Hematopoietic multipotent progenitor cell treated with erythropoietin and hydrocortisone succinate and interleukin-3 and kit ligand, for 8 days (in vitro differentiated cells): ENCODE results near the gene NRCAM.

Source experiments
- DNase-seq: peaks from one replicate; pipeline ENCODE4 v3.0.0-alpha.2; 2015

NRCAM gene

GRCh38 chr7:108236681-108237415, 219.4 kb downstream of the NRCAM start:
- DNase-seq: peak; percentile 5

GRCh38 chr7:108235451-108236061, 220.7 kb downstream of the NRCAM start:
- DNase-seq: peak; percentile 50

GRCh38 chr7:108234971-108235450, 221.2 kb downstream of the NRCAM start:
- peak; percentile 33 for DNase-seq

- DNase-seq: no peak
Measured at GRCh38 chr7:108234281-108234680, 222.0 kb downstream of the NRCAM start.

- no peak for DNase-seq
Measured at GRCh38 chr7:108232076-108232475, 224.2 kb downstream of the NRCAM start.

GRCh38 chr7:108231221-108231620, 225.0 kb downstream of the NRCAM start:
- DNase-seq: no peak

- no peak for DNase-seq
Measured at GRCh38 chr7:108227366-108227765, 228.9 kb downstream of the NRCAM start.

GRCh38 chr7:108226816-108227299, 229.4 kb downstream of the NRCAM start:
- DNase-seq: no peak

GRCh38 chr7:108225531-108226181, 230.6 kb downstream of the NRCAM start:
- DNase-seq: no peak

GRCh38 chr7:108224387-108224786, 231.8 kb downstream of the NRCAM start:
- DNase-seq: no peak

- DNase-seq: no peak
Measured at GRCh38 chr7:108222236-108222892, 233.9 kb downstream of the NRCAM start.

GRCh38 chr7:108211382-108212201, 244.6 kb downstream of the NRCAM start:
- DNase-seq: peak; percentile 56

GRCh38 chr7:108210796-108211195, 245.4 kb downstream of the NRCAM start:
- DNase-seq: no peak

- DNase-seq: no peak
Measured at GRCh38 chr7:108205311-108205710, 250.9 kb downstream of the NRCAM start.

- no peak for DNase-seq
Measured at GRCh38 chr7:108204281-108204796, 251.9 kb downstream of the NRCAM start.

- DNase-seq: no peak
Measured at GRCh38 chr7:108203537-108203936, 252.7 kb downstream of the NRCAM start.

- no peak for DNase-seq
Measured at GRCh38 chr7:108202743-108203142, 253.5 kb downstream of the NRCAM start.

GRCh38 chr7:108201766-108202165, 254.5 kb downstream of the NRCAM start:
- DNase-seq: no peak

- DNase-seq: no peak
Measured at GRCh38 chr7:108200326-108200725, 255.9 kb downstream of the NRCAM start.

- no peak for DNase-seq
Measured at GRCh38 chr7:108197371-108198091, 258.7 kb downstream of the NRCAM start.

GRCh38 chr7:108196004-108196403, 260.2 kb downstream of the NRCAM start:
- DNase-seq: no peak
